AG08395 (cell line): ENCODE measurements around the gene ANO10.
A peak's percentile ranks its signal among the peaks of the same experiment; 100 is the strongest.
"Not testable (repeated sequence)": the region's sequence is repeated elsewhere in the genome, so short reads cannot be mapped to it uniquely, and the experiment has no call there.

ENCODE experiments used
- DNase-seq: peaks from one replicate; pipeline ENCODE4 v3.0.0; 2012; ENCODE audit warnings: mixed read lengths, low spot score

Gene ANO10

DNA sequence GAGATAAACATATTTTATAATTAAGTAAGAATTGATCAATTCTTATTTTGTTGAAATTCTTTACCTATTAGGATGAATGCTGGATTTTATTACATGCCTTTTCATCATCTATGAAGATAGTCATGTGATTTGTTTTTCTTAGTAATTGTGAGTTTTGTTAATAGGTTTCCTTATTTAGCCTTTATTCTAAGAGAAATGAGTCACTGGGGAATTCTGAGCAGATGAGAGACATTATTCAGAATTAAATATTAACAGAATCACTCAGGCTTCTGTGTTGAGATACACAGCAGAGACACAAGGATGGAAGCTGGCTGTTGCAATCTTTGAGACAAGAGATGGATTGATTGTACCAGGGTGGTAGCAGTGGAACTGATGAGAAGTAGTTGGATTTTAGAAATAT, 7.4 kb upstream of the ANO10 start:
- no peak for DNase-seq

DNA sequence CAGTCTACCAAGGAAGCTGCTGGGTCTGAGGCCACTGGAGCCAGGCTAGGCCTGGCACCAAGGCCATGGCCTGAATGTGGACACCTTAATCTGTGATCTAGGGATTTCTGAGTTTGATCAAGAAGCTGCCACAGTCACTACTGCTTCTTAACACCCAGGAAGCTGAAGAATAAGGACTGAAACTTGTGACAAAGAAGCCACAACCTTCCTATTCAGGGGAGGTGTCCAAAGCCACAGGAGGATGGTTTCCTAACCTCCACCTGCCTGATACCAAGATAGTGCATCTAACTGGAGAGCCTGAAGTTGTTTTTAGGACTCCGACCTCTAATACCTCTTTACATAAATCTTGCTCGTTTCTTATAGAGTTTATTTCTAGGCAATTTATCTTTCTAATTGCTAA, 5.5 kb upstream of the ANO10 start:
- no peak for DNase-seq

DNA sequence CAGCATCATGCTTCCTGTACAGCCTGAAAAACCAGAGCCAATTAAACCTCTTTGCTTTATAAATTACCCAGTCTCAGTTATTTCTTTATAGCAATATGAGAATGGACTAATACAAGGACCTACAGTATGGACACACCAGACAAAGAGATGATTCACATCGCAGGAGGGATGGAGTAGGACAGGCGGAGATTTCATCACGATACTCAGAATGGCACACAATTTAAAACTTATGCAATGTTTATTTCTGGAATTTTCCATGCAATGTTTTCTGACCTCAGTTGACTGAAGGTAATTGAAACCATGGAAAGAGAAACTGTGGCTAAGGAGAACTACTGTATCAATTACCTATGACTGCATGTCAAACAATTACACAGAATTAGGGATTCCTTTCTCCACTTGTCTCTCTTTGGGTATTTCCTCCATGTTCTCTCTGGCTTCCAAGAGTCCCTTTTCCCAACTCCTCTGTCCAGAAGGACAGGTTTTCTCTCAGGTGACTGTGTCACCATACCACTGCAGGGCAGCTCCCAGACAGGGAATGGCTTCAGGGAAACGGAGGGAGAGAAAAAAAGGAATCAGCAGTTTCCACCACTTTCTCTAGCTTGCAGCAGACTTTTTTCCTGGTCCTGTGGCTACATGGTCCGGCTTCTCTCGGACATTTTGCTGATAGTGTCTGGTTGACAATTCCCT, 3.0 kb upstream of the ANO10 start:
- no peak for DNase-seq

DNA sequence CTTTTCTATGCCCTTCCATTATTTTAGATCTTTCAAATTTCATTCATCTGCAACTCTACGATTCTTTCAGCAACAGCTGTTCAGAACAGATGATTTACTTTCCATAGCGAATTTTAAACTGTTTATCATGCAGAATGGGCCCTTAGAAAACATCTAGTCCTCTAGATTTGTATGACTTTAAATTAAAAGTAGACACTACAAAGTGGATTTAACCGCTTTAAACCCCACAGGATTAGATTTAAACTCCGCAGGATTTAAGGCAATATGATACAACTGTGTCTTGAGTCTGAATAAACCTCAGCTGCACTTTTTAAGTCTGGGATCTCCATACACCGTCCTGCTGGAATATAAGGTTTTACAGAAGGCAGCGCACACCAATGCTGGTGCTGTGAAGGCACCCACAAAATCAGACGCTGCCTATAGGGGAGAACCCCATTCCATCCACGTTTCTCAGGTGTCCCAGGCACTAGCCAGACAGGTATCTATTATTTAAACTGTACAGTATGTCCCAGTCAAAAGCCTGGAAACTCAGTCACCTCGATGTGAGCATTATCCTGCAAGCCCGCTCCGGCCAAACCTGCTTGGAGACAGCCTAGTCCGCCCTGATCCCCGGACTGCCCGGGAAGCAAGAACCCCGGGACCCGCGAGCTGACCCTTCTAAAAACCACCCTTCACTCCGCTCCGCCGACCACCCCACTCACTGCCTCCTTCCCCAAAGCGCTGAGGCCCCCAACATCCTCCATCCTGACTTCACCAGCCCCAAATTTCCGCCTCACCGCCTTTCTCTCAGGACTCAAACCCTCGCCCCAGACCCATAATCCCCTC, 768 bp downstream of the ANO10 start:
- no peak for DNase-seq

DNA sequence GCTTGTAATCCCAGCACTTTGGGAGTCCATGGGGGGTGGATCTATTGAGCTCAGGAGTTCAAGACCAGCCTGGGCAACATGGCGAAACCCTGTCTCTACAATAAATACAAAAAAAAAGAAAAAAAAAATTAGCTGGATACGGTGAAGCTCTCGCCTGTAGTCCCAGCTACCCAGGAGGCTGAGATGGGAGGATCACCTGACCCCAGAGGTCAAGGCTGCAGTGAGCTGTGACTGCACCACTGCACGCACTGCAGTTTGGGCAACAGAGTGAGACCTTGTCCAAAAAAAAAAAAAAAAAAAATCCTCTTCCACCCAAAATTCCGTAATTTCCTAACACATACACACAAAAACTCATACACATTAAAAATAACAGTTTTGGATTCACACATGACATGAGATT, 2.2 kb downstream of the ANO10 start:
- no peak for DNase-seq

DNA sequence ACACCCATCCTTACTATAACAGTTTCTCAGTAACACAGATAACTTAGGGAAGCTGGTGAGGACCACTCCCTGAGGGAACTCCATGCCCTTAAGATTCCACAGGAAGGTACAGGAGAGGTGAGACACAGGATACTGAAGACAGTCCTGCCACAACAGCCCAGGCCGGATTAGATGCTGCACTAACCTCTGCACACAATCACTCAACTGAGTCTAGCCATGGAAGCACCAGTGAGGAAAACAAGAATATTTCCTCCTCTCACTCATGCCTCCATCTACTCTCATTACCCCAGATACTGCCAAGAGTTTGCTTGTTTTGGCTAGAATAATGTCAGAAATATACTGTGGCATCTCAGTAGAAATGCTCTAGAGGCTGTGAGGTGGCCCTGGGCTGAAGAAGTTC, 3.7 kb downstream of the ANO10 start:
- DNase-seq = no peak

DNA sequence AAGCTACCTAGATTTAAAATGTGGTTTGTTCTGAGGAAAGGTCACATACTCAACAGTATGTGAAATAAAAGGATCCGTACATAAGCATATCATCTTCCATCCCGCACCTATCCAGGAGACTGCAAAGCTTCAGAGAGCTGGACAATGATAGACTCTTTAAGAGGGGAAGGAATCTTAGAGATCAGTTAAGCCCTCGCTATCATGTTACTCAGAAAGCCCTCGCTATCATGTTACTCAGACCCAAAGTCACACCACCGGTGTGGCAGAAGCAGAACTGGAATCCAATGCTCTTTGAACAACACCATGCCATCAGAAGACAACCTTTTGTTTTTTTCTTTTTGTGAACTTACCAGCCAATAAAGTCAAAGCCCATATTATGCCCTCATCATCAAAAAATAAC, 5.8 kb downstream of the ANO10 start:
- DNase-seq = no peak

DNA sequence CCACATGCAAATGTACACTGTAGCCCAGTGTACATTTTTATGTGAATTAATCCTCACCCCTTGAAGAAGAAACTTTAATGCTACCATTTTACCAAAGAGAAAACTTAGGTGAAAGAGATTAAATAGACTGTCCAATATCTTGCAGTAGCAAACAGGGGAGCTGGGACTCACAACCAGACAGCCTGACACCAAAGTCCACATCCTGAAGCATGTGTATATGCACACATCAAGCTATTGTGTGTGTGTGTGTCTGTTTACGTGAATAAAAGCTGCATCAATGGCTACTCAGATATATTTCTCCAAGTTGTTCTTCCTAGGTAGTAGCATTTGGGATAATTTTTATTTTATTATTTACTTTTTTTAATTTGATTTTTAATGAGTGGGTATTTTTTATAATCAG, 6.7 kb downstream of the ANO10 start:
- DNase-seq = no peak

DNA sequence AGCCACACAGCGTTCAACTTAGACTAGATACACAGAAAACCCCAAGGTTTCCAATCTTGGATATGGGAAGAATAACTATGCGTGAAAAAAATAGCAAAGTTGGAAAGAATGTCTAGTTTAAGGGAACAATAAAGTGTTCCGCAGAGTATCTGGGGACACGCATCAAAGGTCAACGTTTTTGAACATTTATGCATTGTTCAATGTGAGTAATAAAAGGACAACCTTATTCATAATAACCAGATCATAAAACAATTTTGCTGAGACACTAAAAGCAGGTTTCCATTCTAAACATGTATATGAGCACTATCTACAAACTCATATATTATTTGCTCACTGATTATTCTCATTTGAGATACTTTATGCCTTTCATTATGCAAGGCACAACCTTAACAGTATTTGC, 7.8 kb downstream of the ANO10 start:
- DNase-seq = no peak

DNA sequence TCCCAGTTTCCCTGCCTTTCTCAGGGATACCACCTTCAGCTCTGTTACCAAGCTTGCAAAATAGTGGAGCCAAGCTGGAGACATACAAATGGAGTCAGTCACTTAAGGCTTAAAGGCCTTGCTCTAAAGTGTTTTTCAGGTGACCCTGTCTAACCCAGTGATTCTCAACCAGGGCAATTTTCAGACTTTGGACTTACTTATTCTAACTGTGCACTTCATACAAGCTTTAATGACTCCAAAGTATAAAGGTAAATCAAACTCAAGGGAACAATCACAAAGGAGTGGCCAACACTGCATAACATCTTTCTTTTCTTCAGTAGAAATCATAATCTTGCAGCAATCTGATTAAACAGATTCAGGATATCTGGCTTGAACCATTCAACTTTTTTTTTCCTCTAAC, 9.4 kb downstream of the ANO10 start:
- no peak for DNase-seq

DNA sequence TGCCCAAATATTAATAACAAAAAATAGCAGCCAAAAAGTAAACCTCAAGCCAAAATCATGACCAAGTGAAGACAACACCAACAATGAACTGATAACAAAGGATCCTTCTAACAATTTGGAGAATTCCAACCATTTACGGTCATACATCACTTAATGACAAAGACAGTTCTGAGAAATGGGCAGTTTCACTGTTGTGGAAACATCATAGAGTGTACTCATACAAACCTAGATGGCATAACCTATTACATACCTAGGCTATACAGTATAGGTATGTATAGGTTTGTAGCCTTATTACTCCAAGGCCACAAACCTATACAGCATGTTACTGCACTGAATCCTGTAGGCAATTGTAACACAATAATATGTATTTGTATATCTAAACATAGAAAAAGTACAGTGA, 12.4 kb downstream of the ANO10 start:
- DNase-seq = no peak

DNA sequence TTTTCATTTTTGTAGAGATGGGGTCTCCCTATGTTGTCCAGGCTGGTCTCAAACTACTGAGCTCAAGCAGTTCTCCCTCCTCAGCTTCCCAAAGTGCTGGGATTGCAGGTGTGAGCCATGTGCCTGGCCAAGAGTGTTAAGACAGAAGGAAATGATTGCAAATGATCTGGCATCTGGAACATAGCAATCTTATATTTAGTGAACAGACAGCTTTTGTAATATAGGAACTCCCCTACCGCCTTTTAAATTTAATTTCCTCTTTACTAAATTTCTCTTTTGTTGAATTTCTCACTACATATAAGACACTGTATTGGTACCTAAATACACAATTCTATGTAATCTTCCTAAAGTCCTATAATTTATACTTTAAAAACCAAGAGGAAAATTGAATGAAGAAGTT, 13.1 kb downstream of the ANO10 start:
- no peak for DNase-seq

DNA sequence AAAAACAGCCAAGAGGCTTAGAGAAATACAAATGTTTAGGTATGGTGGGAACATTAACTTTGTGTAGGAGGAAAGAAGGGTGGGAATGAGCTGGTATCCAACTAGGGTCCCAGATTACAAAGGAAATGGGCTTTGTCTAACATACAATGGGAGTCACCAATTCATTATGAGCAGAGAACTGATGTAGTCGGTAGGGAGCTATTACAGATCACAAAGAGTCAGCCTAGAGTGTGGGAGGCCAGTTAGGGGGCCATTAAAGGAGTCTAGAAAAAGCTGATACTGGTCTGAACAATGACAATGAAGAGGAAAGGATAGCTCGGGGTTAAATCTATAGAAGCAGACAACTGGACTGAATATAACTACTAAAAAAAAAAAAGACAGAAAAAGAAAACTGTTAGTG, 15.5 kb downstream of the ANO10 start:
- no peak for DNase-seq

DNA sequence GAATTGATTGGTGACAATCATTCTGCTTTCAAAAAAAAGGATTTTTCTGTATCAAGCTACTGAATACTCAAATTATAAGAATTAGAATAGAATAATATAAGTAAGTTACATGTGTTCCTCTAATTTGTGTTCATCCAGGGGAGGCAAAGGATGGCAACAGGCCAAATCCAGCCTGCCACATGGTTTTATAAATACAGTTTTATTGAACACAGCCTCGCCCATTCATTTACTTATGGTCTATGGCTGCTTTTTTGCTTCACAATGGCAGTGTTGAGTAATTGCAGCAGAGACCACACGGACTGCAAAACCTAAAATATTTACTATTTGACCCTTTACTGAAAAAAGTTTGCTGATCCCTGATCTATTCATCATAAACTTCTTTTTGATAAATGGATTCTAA, 21.9 kb downstream of the ANO10 start:
- DNase-seq = not testable (repeated sequence)

DNA sequence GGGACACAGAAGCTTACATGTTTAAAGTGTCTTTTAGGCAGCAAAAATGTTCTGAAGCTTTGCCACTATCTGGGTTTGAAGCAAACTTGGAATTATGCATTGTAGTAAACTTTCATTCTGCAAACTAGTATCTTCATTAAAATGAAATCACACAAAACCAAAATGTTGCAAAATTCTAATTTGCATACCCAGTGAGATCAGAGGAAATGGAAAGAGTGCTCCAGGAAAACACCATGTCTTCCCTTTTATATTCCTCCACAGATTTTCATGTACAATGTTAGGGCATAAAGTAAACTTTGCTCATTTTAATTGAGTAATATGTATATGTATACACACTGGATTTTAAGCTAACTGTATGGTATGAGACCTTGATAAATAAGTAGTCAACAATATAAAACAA, 23.9 kb downstream of the ANO10 start:
- no peak for DNase-seq

DNA sequence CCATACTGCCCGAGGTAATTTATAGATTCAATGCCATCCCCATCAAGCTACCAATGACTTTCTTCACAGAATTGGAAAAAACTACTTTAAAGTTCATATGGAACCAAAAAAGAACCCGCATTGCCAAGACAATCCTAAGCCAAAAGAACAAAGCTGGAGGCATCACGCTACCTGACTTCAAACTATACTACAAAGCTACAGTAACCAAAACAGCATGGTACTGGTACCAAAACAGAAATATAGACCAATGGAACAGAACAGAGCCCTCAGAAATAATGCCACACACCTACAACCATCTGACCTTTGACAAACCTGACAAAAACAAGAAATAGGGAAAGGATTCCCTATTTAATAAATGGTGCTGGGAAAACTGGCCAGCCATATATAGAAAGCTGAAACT, 25.6 kb downstream of the ANO10 start:
- DNase-seq = not testable (repeated sequence)

DNA sequence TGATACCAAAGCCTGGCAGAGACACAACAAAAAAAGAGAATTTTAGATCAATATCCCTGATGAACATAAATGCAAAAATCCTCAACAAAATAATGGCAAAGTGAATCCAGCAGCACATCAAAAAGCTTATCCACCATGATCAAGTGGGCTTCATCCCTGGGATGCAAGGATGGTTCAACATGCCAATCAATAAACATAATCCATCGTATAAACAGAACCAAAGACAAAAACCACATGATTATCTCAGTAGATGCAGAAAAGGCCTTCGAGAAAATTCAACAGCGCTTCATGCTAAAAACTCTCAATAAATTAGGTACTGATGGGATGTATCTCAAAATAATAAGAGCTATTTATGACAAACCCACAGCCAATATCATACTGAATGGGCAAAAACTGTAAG, 26.5 kb downstream of the ANO10 start:
- not testable (repeated sequence) for DNase-seq

DNA sequence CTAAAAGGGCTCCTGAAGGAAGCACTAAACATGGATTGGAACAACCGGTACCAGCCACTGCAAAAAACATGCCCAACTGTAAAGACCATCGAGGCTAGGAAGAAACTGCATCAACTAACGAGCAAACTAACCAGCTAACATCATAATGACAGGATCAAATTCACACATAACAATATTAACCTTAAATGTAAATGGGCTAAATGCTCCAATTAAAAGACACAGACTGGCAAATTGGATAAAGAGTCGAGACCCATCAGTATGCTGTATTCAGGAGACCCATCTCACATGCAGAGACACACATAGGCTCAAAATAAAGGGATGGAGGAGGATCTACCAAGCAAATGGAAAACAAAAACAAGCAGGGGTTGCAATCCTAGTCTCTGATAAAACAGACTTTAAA, 28.2 kb downstream of the ANO10 start:
- DNase-seq = not testable (repeated sequence)

DNA sequence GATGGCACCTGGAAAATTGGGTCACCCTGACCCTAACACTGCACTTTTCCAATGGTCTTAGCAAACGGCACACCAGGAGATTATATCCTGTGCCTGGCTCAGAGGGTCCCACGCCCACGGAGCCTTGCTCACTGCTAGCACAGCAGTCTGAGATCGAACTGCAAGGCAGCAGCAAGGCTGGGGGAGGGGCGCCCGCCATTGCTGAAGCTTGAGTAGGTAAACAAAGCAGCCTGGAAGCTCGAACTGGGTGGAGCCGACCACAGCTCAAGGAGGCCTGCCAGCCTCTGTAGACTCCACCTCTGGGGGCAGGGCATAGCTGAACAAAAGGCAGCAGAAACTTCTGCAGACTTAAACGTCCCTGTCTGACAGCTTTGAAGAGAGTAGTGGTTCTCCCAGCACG, 29.9 kb downstream of the ANO10 start:
- not testable (repeated sequence) for DNase-seq

DNA sequence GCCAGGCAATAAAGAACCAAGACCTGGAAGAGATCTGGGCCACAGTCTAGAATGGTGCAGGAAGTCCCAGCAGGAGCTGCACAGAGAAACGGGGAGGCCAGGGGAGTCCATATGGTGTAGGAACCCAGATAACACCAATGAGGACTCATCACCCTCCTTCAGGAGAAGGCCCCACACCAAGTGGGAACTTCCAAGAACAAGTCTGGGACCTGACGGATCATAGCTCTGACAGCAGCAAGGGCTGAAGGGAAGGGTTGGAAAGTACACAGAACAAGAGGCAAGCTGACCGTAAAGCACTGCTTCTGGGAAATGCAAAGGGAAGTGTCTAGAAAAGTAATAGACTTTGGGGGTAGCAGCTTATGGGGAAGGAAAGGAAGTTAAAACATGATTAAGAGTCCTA, 34.5 kb downstream of the ANO10 start:
- no peak for DNase-seq

DNA sequence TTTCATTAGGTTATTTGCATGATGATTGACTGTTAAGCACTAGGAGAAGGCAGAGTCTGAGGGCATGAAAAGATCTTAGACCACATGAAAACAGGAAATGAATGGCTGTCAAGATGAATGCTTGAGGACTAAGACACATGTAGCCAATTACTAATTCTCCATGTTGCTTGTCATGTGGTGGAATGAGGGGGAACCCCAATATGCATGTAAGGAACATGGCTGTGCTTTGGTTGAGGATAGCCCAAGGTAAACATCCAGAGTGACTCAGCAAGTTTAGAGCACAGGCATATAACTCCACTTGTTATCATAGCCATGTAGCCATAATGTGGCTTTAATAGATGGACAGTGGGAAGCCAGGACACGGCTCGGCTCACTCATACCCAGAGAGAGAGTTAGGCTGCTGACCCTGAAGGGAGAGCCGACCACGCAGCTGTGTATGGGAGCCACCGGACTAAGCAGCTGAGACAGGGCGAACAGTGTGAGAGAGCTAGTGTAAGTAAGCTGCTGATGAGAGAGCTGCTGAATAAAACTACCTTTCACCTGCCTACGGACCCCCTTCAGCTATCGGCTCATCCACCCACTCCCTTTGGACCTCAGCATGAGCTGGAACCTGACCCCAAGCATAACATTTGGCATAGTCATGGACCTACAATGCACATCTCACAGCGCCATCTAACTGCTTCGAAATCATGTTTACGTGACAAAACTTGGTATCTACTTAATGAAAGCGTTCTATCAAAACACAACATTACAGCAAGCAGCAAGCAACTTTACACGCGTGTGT, 37.6 kb downstream of the ANO10 start:
- peak; percentile 3 for DNase-seq

DNA sequence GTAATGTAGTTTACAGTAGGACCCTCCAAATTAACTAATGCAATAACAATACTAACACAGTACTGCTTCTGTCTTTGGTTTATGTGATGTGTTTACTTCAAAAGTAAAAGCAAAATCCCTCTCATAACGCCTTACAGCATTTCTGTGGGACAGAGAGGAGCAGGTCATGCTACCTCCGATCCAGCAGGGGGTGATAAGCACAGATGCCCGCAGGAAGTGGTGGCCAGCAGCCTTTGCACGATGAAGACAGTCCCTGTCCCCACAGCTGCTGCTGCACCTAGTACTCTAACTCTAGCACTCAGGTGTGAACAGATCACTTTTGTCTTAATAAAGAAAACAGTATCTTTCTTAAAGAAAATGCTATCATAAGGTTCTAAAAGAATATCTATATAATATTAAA, 38.3 kb downstream of the ANO10 start:
- no peak for DNase-seq

DNA sequence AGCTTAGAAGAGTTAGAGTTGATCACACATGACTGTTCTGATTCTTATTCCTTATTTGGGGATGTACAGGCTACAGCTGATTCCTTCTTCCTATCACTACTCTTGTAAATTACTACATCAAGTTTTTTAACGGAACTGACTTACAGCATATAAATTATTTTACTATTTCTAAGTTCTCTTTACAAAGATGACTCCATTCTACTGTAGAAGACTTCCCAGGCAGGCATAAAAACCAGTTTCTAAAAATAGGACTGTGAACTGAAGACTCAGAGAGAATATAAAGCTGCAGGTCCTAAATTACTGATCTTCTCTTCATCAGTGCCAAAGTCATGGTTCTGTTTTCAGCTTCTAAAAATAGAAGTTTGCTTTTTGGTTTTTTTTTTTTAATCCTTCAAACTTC, 38.9 kb downstream of the ANO10 start:
- DNase-seq = peak; percentile 5
